HEK293 (cell line): ENCODE results near the gene LIMCH1.

Experiments
- CTCF ChIA-PET: fragments of 350-600 bp; formaldehyde crosslinking; extraction: SDS; loops from one replicate; lab custom pipeline; 2021; ENCODE audit warnings: antibody characterized with exemption; lab: Yijun Ruan, JAX
- POLR2A ChIA-PET: fragments of 300-600 bp; formaldehyde crosslinking; extraction: SDS; loops from one replicate; lab custom pipeline; 2020; ENCODE audit warnings: antibody characterized with exemption, inconsistent platforms; lab: Yijun Ruan, JAX
- H3K27ac ChIP-seq: fragments of 200-500 bp; sonication (Bioruptor generic); 2 replicates; pipeline ENCODE4 v1.5.1; 2014; ENCODE audit warnings: low read depth, low read length, control low read depth, inconsistent platforms; ENCODE audit errors: extremely low read depth
- H3K36me3 ChIP-seq, 2 experiments: fragments of 200-500 bp in 1 of 2; sonication (Bioruptor generic) in 1 of 2; 1 replicate in 1 of 2; 2 replicates in 1 of 2; pipeline ENCODE4 v1.5.1; 2014 to 2017; ENCODE audit warnings: inconsistent platforms in 2 of 2, low read length in 2 of 2; ENCODE audit not compliant: control insufficient read depth in 2 of 2, insufficient read depth in 1 of 2
- H3K4me1 ChIP-seq: fragments of 200-500 bp; sonication (Bioruptor generic); 2 replicates; pipeline ENCODE4 v1.5.1; 2014; ENCODE audit warnings: mild to moderate bottlenecking, low read length, inconsistent platforms; ENCODE audit not compliant: control insufficient read depth, insufficient read depth
- H3K4me3 ChIP-seq: 2 replicates; pipeline ENCODE4 v1.5.1; 2011; ENCODE audit warnings: low read depth, mild to moderate bottlenecking, control low read depth, low read length, moderate library complexity
- H3K9me3 ChIP-seq: fragments of 200-500 bp; sonication (Bioruptor generic); 2 replicates; pipeline ENCODE4 v1.5.1; 2014; ENCODE audit warnings: low read depth, low read length, inconsistent platforms; ENCODE audit not compliant: control insufficient read depth, insufficient read depth
- MYNN ChIP-seq: fragments of 450-650 bp; formaldehyde crosslinking; IDR thresholded peaks from 2 replicates; pipeline ENCODE4 v1.5.1; 2016; ENCODE audit warnings: missing biosample characterization, missing genetic modification characterization, borderline replicate concordance
- SETDB1 ChIP-seq: IDR thresholded peaks from one replicate; pipeline ENCODE4 v1.6.1; 2017; ENCODE audit warnings: mild to moderate bottlenecking, low read length, moderate library complexity, mixed read lengths; ENCODE audit not compliant: insufficient read length
- SP2 ChIP-seq: fragments of 450-650 bp; formaldehyde crosslinking; IDR thresholded peaks from 2 replicates; pipeline ENCODE4 v1.5.1; 2016; ENCODE audit warnings: missing biosample characterization, missing genetic modification characterization
- WT1 ChIP-seq: fragments of 450-650 bp; formaldehyde crosslinking; IDR thresholded peaks from 2 replicates; pipeline ENCODE4 v1.5.1; 2016; ENCODE audit warnings: missing biosample characterization, missing genetic modification characterization
- ZBTB17 ChIP-seq: fragments of 450-650 bp; formaldehyde crosslinking; IDR thresholded peaks from 2 replicates; pipeline ENCODE4 v1.5.1; 2016; ENCODE audit warnings: missing biosample characterization, missing genetic modification characterization
- ZBTB7A ChIP-seq: fragments of 450-650 bp; formaldehyde crosslinking; IDR thresholded peaks from 2 replicates; pipeline ENCODE4 v1.5.1; 2016; ENCODE audit warnings: low read depth, missing biosample characterization, missing genetic modification characterization
- ZFHX2 ChIP-seq: fragments of 450-650 bp; formaldehyde crosslinking; conservative IDR thresholded peaks from 2 replicates; pipeline ENCODE4 v1.5.1; 2016; ENCODE audit warnings: missing biosample characterization, missing genetic modification characterization
- ZFP37 ChIP-seq: fragments of 450-650 bp; formaldehyde crosslinking; IDR thresholded peaks from 2 replicates; pipeline ENCODE4 v1.5.1; 2016; ENCODE audit warnings: missing biosample characterization, missing genetic modification characterization
- ZFP41 ChIP-seq: fragments of 450-650 bp; formaldehyde crosslinking; IDR thresholded peaks from 2 replicates; pipeline ENCODE4 v1.5.1; 2016; ENCODE audit warnings: missing biosample characterization, missing genetic modification characterization, borderline replicate concordance
- ZNF2 ChIP-seq: fragments of 450-650 bp; formaldehyde crosslinking; IDR thresholded peaks from 2 replicates; pipeline ENCODE4 v1.5.1; 2016; ENCODE audit warnings: missing biosample characterization, missing genetic modification characterization
- ZNF350 ChIP-seq: fragments of 450-650 bp; formaldehyde crosslinking; IDR thresholded peaks from 2 replicates; pipeline ENCODE4 v1.5.0; 2017; ENCODE audit warnings: missing biosample characterization, mild to moderate bottlenecking, missing genetic modification characterization
- ZNF37A ChIP-seq: fragments of 450-650 bp; IDR thresholded peaks from 2 replicates; pipeline ENCODE4 v1.5.1; 2018; ENCODE audit warnings: missing biosample characterization, missing genetic modification characterization
- ZNF404 ChIP-seq: fragments of 450-650 bp; formaldehyde crosslinking; IDR thresholded peaks from 2 replicates; pipeline ENCODE4 v1.5.1; 2017; ENCODE audit warnings: missing biosample characterization, missing genetic modification characterization
- ZNF501 ChIP-seq: fragments of 450-650 bp; formaldehyde crosslinking; IDR thresholded peaks from 2 replicates; pipeline ENCODE4 v1.5.1; 2016; ENCODE audit warnings: missing biosample characterization, missing genetic modification characterization
- ZNF585B ChIP-seq: fragments of 450-650 bp; formaldehyde crosslinking; IDR thresholded peaks from 2 replicates; pipeline ENCODE4 v1.5.1; 2016; ENCODE audit warnings: missing biosample characterization, missing genetic modification characterization
- ZNF621 ChIP-seq: fragments of 450-650 bp; formaldehyde crosslinking; IDR thresholded peaks from 2 replicates; pipeline ENCODE4 v1.5.1; 2017; ENCODE audit warnings: missing biosample characterization, missing genetic modification characterization
- ZNF623 ChIP-seq: fragments of 450-650 bp; formaldehyde crosslinking; IDR thresholded peaks from 2 replicates; pipeline ENCODE4 v1.5.1; 2016; ENCODE audit warnings: missing biosample characterization, missing genetic modification characterization
- ZNF626 ChIP-seq: fragments of 450-650 bp; sonication (Bioruptor Pico); formaldehyde crosslinking; IDR thresholded peaks from 2 replicates; pipeline ENCODE4 v1.5.1; 2018; ENCODE audit warnings: missing biosample characterization, missing genetic modification characterization, inconsistent platforms
- ZNF629 ChIP-seq: fragments of 450-650 bp; formaldehyde crosslinking; IDR thresholded peaks from 2 replicates; pipeline ENCODE4 v1.5.1; 2017; ENCODE audit warnings: missing biosample characterization, missing genetic modification characterization
- ZNF664 ChIP-seq: fragments of 450-650 bp; formaldehyde crosslinking; IDR thresholded peaks from 2 replicates; pipeline ENCODE4 v1.5.1; 2016; ENCODE audit warnings: missing biosample characterization, missing genetic modification characterization
- ZSCAN23 ChIP-seq: fragments of 450-650 bp; formaldehyde crosslinking; IDR thresholded peaks from 2 replicates; pipeline ENCODE4 v1.5.1; 2016; ENCODE audit warnings: missing biosample characterization, missing genetic modification characterization
- TF ChIP-seq, protein P1 (sequence below): fragments of 450-650 bp; formaldehyde crosslinking; conservative IDR thresholded peaks from 2 replicates; pipeline ENCODE4 v1.5.1; 2016; ENCODE audit warnings: low read depth, missing biosample characterization, missing genetic modification characterization
- TF ChIP-seq, protein P2 (sequence below): fragments of 450-650 bp; IDR thresholded peaks from 2 replicates; pipeline ENCODE4 v1.5.1; 2018; ENCODE audit warnings: missing biosample characterization, mild to moderate bottlenecking, missing genetic modification characterization

LIMCH1 gene

DNA sequence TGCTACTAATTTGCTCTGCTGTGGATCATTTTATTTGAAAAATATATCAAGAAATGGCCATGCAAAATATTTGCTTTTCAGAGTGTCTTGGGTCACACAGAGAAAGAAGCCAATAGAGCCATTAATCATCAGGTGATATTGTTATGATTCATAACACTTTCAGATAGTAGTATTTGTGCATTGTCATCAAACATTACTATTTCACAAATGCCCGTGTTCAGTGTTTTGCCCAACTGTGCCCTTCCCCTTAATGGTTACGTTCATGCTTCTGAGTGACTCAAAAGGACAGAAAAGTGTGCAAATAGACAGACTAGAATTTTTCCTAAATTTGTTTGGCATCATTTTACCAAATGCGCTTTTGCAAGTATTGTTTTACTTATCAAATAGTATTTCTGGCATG lies 164.0 kb downstream of the LIMCH1 start:
- ChIA-PET POLR2A (no interaction called here), CTCF (interaction anchor here (0.7 kb wide), 1 partner anchor 178 kb away, joined by 3 read pairs; no protein-coding TSS in a partner anchor)
- Histone ChIP-seq H3K36me3 (no peaks in the 10 kb centered on the region), H3K9me3 (no peaks in the 10 kb centered on the region), H3K27ac (no peak overlapping the region), H3K4me1 (no peaks in the 10 kb centered on the region), H3K4me3 (no peak overlapping the region)
- TF ChIP-seq ZNF585B (tag by site-specific recombination): no peak
- TF ChIP-seq ZNF664 (tag by site-specific recombination): no peak
- TF ChIP-seq ZFP41 (tag by site-specific recombination): no peak
- TF ChIP-seq ZNF404 (tag by site-specific recombination): no peak
- TF ChIP-seq ZNF621: no peak
- TF ChIP-seq ZBTB17 (tag by site-specific recombination): no peak
- TF ChIP-seq SP2 (tag by site-specific recombination): no peak
- TF ChIP-seq ZNF623 (tag by site-specific recombination): no peak
- TF ChIP-seq MYNN: no peak

DNA sequence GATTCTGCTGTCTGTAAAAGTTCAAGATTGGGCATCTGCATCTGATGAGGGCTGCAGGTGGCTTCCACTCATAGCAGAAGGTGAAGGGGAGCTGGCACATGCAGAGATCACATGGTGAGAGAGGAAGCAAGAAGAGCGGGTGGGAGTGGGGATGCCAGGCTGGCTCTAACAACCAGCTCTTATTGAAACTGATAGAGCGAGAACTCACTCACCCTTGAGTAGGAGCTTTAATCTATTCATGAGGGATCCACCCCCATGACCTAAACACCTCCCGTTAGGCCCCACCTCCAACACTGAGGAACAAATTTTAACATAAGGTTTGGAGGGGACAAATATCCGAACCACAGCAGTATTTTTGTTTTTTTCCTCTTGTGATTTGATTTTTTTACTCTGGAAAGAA lies 164.8 kb downstream of the LIMCH1 start:
- POLR2A ChIA-PET: no interaction called here
- no peaks in the 10 kb centered on the region for H3K36me3 ChIP-seq
- H3K4me3 ChIP-seq: no peak overlapping the region
- no peak for TF ChIP-seq ZNF2 (tag by site-specific recombination)
- TF ChIP-seq ZBTB7A (tag by site-specific recombination): no peak
- TF ChIP-seq ZFP37 (tag by site-specific recombination): no peak
- TF ChIP-seq ZNF626: no peak
- TF ChIP-seq SETDB1: no peak
- no peak for TF ChIP-seq ZNF629 (tag by site-specific recombination)
- no peak for TF ChIP-seq ZNF501 (tag by site-specific recombination)
- TF ChIP-seq ZFHX2 (tag by site-specific recombination): no peak
- no peak for TF ChIP-seq ZSCAN23 (tag by site-specific recombination)
- no peak overlapping the region for H3K27ac ChIP-seq
- CTCF ChIA-PET: interaction anchor here (0.7 kb wide), 1 partner anchor 177 kb away, joined by 3 read pairs; no protein-coding TSS in a partner anchor
- H3K4me1 ChIP-seq: no peaks in the 10 kb centered on the region
- H3K9me3 ChIP-seq: no peaks in the 10 kb centered on the region

DNA sequence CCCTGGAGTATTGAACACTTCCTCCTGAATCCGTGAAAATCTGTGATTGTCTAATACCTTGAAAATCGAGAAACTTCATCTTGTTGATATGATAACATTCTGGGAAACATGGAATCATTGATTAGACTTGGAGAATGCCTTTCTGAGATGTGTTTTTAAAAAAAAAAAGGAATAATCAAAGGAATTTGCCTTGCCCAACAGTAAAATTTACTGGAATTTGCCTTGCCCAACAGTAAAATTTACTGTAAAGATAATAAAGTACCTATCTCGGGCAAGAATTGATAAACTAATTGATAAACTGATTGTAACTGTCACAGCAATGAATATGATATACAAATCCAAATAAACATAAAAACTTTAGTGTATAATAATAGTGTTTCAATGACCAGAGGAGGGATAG lies 165.8 kb downstream of the LIMCH1 start:
- Histone ChIP-seq H3K4me3 (no peak overlapping the region), H3K27ac (no peak overlapping the region), H3K36me3 (no peaks in the 10 kb centered on the region), H3K4me1 (no peaks in the 10 kb centered on the region), H3K9me3 (no peaks in the 10 kb centered on the region)
- ChIA-PET POLR2A (no interaction called here), CTCF (interaction anchor here (0.6 to 0.9 kb wide), 2 partner anchors 171 to 179 kb away, joined by 3 read pairs; no protein-coding TSS in a partner anchor)
- TF ChIP-seq ZBTB7A (tag by site-specific recombination) (no peak), ZFP37 (tag by site-specific recombination) (no peak), ZNF350 (tag by site-specific recombination) (no peak), WT1 (tag by site-specific recombination) (no peak), ZNF37A (tag by site-specific recombination) (no peak)
- TF ChIP-seq, protein P1, sequence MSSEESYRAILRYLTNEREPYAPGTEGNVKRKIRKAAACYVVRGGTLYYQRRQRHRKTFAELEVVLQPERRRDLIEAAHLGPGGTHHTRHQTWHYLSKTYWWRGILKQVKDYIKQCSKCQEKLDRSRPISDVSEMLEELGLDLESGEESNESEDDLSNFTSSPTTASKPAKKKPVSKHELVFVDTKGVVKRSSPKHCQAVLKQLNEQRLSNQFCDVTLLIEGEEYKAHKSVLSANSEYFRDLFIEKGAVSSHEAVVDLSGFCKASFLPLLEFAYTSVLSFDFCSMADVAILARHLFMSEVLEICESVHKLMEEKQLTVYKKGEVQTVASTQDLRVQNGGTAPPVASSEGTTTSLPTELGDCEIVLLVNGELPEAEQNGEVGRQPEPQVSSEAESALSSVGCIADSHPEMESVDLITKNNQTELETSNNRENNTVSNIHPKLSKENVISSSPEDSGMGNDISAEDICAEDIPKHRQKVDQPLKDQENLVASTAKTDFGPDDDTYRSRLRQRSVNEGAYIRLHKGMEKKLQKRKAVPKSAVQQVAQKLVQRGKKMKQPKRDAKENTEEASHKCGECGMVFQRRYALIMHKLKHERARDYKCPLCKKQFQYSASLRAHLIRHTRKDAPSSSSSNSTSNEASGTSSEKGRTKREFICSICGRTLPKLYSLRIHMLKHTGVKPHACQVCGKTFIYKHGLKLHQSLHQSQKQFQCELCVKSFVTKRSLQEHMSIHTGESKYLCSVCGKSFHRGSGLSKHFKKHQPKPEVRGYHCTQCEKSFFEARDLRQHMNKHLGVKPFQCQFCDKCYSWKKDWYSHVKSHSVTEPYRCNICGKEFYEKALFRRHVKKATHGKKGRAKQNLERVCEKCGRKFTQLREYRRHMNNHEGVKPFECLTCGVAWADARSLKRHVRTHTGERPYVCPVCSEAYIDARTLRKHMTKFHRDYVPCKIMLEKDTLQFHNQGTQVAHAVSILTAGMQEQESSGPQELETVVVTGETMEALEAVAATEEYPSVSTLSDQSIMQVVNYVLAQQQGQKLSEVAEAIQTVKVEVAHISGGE (tag by site-specific recombination): no peak
- TF ChIP-seq, protein P2, sequence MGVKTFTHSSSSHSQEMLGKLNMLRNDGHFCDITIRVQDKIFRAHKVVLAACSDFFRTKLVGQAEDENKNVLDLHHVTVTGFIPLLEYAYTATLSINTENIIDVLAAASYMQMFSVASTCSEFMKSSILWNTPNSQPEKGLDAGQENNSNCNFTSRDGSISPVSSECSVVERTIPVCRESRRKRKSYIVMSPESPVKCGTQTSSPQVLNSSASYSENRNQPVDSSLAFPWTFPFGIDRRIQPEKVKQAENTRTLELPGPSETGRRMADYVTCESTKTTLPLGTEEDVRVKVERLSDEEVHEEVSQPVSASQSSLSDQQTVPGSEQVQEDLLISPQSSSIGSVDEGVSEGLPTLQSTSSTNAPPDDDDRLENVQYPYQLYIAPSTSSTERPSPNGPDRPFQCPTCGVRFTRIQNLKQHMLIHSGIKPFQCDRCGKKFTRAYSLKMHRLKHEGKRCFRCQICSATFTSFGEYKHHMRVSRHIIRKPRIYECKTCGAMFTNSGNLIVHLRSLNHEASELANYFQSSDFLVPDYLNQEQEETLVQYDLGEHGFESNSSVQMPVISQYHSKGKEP (tag by site-specific recombination): no peak
